Measurements from ENCODE around the gene TRIM24.

TRIM24 gene

GRCh38 chr7:138613630-138614029 is 153.6 kb downstream of the TRIM24 start:
- DNase-seq (ENCODE audit: insufficient read length, low spot score), result no peak
- no peak for FAIRE-seq

DNA sequence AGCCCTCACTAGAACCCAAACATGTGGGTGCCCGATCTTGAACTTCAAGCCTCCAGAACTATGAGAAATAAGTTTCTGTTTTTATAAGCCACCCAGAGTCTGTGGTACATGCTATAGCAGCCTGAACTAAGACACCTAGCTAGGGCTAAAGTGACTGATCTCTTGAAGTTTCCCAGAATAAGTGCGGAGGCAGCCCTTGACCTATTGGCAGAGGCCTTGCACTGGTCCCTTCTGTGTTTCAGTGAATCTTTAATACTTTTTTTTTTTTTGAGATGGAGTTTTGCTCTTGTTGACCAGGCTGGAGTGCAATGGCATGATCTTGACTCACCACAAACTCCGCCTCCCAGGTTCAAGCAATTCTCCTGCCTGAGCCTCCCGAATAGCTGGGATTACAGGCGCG is 156.0 kb downstream of the TRIM24 start:
- FAIRE-seq (no peak), DNase-seq (ENCODE audit: insufficient read length, low spot score) (no peak)

DNA sequence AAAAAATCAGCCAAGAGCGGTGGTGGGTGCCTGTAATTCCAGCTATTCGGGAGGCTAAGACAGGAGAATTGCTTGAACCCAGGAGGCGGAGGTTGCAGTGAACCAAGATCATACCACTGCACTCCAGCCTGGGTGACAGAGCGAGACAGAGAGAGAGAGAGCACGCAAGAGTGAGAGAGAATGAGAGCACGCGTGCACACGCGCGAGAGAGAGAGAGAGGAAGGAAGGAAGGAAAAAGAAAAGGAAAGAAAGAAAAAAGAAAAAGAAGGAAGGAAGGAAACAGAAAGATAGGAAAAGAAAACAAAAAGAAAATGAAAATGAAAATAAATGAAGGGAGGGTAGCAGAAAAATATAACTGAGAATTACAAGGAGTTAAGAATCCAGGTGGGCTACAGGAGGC is 158.4 kb downstream of the TRIM24 start:
- DNase-seq (ENCODE audit: insufficient read length, low spot score) (no peak), FAIRE-seq (no peak)

- FAIRE-seq, result no peak
- no peak for DNase-seq (ENCODE audit: insufficient read length, low spot score)
These were observed 158.9 kb downstream of the TRIM24 start for GRCh38 chr7:138618933-138619332.

DNA sequence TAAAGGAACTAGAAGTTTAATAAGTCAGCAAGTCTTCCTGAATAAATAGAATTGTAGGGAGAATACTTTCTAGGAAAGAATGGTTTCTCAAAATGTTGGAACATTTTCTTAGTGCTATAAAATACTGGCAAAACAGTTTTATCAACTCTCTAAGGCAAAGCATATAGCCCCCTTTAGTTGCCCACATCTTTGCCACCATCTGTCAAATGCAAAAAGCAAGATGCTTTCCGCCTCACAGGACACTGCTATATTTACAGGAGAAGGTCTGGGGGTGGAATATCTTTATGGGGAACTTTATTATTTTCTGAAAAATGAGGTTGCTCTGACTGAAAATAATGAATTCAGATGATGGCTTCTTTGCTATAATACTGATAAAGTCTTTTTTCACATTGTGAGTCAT is 162.8 kb downstream of the TRIM24 start:
- FAIRE-seq (no peak), DNase-seq (ENCODE audit: insufficient read length, low spot score) (no peak)

GRCh38 chr7:138625084-138625848 is 165.2 kb downstream of the TRIM24 start:
- no peak for FAIRE-seq
- DNase-seq (ENCODE audit: insufficient read length, low spot score), result no peak

- DNase-seq (ENCODE audit: insufficient read length, low spot score) (no peak), FAIRE-seq (no peak)
These were observed 165.8 kb downstream of the TRIM24 start for GRCh38 chr7:138625849-138626230.

- DNase-seq (ENCODE audit: insufficient read length, low spot score) (no peak), FAIRE-seq (no peak)
These were observed 166.8 kb downstream of the TRIM24 start for GRCh38 chr7:138626846-138627245.

DNA sequence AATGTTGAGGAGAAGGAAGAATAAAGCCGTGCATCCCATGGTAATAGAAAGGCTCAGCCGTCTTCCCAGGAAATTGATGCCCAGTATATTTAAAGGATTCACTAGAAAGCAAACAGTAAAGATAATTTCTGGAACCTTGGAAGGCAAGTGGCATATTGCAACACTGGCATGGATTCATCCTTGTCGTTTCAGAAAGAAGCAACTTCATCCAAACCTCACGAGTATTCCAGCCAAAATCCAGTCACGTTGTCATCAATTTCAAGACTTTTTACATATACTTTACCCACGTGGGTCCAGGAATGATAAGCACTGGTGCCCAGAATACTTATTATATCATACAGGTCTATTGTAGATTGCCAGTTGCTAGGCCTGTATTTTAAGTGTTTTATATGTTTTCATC is 167.3 kb downstream of the TRIM24 start:
- no peak for FAIRE-seq

GRCh38 chr7:138630059-138630610 is 170.1 kb downstream of the TRIM24 start:
- no peak for FAIRE-seq
- no peak for DNase-seq (ENCODE audit: insufficient read length, low spot score)

More for the DNA sequence above, 167.3 kb downstream of the TRIM24 start:
- DNase-seq (ENCODE audit: insufficient read length, low spot score), result no peak

GRCh38 chr7:138632384-138632783 is 172.3 kb downstream of the TRIM24 start:
- FAIRE-seq (no peak), DNase-seq (ENCODE audit: insufficient read length, low spot score) (no peak)

GRCh38 chr7:138632826-138633602 is 173.0 kb downstream of the TRIM24 start:
- FAIRE-seq (no peak), DNase-seq (ENCODE audit: insufficient read length, low spot score) (no peak)

All from HTR-8/SVneo (cell line).